Bronchial epithelial cell (primary cell): Measurements from ENCODE around the gene TEDC2. TPM values are rescaled to one million over a fixed set of nuclear protein-coding genes. Genes with fewer than 3 reads are reported as not detected.

Source experiments
- DNase-seq: peaks from one replicate; pipeline ENCODE4 v3.0.0-alpha.2; 2010; ENCODE audit warnings: low read depth
- FAIRE-seq: peaks from 2 replicates; lab custom pipeline; 2011; peaks lifted over from hg19 to GRCh38; lab: Jason Lieb, UNC
- H3K27me3 ChIP-seq: 2 replicates; pipeline ENCODE4 v1.5.1; 2011; ENCODE audit warnings: low read length; ENCODE audit not compliant: control insufficient read depth, insufficient read depth
- H3K36me3 ChIP-seq: 2 replicates; pipeline ENCODE4 v1.5.1; 2011; ENCODE audit warnings: low read length; ENCODE audit not compliant: control insufficient read depth, insufficient read depth
- H3K4me3 ChIP-seq: 2 replicates; pipeline ENCODE4 v1.5.1; 2011; ENCODE audit warnings: mild to moderate bottlenecking, low read depth, low read length, control low read depth
- total RNA-seq: library from RNA; depleted of rRNA; stranded (reverse); fragments of >200 nt; gene quantifications from 2 replicates; pipeline ENCODE4 v1.2.1, GENCODE V29; 2014
- TF ChIP-seq, protein P1 (sequence below): IDR thresholded peaks from 2 replicates; pipeline ENCODE4 v1.5.1; 2011; ENCODE audit warnings: mild to moderate bottlenecking, moderate library complexity, low read length, control low read depth, inconsistent platforms; ENCODE audit not compliant: insufficient read depth, severe bottlenecking

TEDC2 gene
- total RNA-seq, 1 donor from 2014 or later: 0.53 TPM

DNA sequence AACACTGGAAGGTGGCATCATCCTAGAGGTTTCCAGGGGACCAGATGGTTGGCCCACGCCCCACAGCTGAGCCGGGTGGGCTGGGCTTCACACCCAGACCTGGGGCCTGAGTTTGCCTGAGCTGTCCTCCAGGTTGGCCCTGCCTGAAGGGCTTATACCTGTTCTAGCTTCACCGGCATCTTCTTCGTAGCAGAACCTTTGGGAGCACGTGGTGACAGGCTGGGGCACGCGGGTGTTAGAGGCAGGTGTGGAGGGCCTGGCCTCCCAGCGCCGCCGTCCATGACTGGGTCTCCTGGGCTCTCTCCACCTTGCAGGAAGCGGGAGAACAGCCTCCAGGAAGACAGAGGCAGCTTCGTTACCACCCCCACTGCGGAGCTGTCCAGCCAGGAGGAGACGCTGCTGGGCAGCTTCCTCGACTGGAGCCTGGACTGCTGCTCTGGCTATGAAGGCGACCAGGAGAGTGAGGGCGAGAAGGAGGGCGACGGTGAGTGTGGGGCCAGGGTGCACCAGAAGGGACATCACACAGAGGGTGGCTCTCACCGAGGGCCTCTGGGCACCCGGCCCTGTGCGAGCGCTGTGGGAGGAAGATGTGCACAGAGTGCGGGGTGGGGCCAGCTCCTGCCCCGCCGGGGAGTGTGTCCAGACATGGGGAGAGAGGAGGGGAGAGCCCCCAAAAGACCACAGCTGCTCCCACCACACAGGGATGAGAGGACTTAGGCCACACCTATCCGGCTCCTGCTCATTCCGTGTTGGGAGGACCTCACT lies 4.6 kb upstream of the TEDC2 start:
- H3K27me3 ChIP-seq: no peaks in the 10 kb centered on the region
- H3K36me3 ChIP-seq: peaks cover 14% of the 10 kb centered on the region
- TF ChIP-seq, protein P1, sequence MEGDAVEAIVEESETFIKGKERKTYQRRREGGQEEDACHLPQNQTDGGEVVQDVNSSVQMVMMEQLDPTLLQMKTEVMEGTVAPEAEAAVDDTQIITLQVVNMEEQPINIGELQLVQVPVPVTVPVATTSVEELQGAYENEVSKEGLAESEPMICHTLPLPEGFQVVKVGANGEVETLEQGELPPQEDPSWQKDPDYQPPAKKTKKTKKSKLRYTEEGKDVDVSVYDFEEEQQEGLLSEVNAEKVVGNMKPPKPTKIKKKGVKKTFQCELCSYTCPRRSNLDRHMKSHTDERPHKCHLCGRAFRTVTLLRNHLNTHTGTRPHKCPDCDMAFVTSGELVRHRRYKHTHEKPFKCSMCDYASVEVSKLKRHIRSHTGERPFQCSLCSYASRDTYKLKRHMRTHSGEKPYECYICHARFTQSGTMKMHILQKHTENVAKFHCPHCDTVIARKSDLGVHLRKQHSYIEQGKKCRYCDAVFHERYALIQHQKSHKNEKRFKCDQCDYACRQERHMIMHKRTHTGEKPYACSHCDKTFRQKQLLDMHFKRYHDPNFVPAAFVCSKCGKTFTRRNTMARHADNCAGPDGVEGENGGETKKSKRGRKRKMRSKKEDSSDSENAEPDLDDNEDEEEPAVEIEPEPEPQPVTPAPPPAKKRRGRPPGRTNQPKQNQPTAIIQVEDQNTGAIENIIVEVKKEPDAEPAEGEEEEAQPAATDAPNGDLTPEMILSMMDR: no peak
- DNase-seq (no peak), FAIRE-seq (no peak)
- no peak overlapping the region for H3K4me3 ChIP-seq

DNA sequence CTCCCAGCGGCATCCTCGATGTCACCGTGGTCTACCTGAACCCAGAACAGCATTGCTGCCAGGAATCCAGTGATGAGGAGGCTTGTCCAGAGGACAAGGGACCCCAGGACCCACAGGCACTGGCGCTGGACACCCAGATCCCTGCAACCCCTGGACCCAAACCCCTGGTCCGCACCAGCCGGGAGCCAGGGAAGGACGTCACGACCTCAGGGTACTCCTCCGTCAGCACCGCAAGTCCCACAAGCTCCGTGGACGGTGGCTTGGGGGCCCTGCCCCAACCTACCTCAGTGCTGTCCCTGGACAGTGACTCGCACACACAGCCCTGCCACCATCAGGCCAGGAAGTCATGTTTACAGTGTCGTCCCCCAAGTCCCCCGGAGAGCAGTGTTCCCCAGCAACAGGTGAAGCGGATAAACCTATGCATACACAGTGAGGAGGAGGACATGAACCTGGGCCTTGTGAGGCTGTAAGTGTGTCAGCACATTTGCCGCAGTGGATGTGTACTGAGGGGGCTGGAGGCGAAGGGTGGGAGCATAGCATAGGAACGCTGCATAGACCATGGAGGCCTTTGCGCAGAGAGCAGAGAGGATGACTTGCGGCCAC lies 3.3 kb upstream of the TEDC2 start:
- H3K36me3 ChIP-seq: peaks cover 11% of the 10 kb centered on the region
- no peaks in the 10 kb centered on the region for H3K27me3 ChIP-seq
- H3K4me3 ChIP-seq: no peak overlapping the region
- no peak for DNase-seq
- no peak for FAIRE-seq
- TF ChIP-seq, protein P1: no peak

DNA sequence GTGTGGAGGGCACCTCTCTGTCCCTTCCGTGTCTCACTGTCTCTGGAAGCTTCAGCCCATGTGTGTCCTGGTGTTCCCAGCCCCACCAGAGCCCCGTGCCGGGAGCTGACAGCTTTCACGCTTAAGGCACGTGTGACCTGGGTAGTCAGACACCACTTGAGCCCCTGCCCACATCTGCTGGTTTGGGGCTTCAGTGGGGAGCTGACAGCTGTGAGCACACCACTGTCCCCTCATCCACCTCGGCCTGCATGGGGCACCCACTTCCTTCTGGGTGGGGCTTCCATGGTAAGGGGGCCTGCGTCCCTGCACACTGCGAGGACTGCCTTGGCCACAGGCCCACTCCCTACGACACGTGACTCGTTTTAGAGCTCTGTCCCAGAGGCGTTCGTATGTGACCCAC lies 2.6 kb upstream of the TEDC2 start:
- TF ChIP-seq, protein P1: no peak
- FAIRE-seq (no peak), DNase-seq (no peak)
- Histone ChIP-seq H3K4me3 (no peak overlapping the region), H3K36me3 (peaks cover 9% of the 10 kb centered on the region), H3K27me3 (no peaks in the 10 kb centered on the region)

DNA sequence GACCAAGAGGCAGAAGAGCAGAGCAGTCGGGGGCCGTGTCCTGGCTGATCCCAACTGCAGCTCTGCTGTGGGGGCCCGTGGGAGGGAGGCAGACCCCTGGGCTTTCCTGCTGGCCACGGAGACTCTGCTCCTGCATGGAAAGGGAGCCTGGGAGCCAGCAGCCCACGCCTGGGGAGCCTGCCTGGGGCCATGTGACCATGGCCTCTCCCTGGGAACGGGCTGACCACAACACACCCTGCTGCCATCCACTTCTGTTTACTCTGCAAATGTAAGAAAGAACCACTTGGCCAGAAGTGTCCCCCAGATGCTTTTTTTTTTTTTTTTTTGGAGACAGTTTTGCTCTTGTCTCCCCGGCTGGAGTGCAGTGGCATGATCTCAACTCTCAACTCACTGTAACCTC lies 2.0 kb upstream of the TEDC2 start:
- Histone ChIP-seq H3K27me3 (no peaks in the 10 kb centered on the region), H3K4me3 (no peak overlapping the region), H3K36me3 (peaks cover 8% of the 10 kb centered on the region)
- DNase-seq (no peak), FAIRE-seq (no peak)
- TF ChIP-seq, protein P1: no peak

DNA sequence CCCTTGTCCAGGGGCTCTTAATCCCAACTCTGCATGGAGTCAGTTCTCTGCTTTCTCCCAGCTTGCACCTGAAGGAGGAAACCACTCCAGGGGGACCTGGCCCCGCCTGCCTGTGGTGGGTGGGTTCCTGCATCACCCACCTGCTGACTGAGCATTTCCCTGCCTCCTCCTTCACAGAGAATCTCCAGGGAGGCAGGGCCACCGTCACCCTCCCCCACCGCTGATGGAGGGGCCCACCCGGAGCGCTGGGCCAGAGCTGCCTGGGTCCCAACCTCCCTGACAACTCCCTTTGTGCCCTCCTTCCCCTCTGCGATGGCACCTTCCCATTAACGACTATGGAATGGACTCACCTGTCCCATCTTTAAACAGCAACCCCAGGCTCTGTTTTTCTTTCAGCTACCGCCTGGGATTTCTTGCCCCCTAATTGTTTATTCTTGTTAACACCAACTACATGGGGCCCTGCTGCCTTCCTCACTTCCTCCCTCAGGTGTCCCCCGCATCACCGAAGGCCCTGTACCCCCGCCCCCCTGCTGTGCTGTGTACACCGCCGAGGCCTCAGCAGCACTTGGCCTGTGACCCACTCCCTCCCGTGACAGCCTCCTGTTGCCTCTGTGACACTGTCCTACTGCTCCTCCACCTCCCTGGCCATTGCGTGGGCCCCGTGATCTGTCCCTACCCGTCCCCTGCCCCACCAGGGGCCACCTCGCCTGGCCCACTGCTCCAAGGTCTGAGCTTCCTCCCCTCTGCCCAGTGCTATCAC lies 842 bp upstream of the TEDC2 start:
- Histone ChIP-seq H3K36me3 (peaks cover 7% of the 10 kb centered on the region), H3K4me3 (peak overlapping the region; percentile 48), H3K27me3 (no peaks in the 10 kb centered on the region)
- TF ChIP-seq, protein P1: no peak
- no peak for FAIRE-seq
- DNase-seq: no peak
